Hepatocyte (in vitro differentiated cells): ENCODE measurements around the gene OPRL1. TPM values are rescaled to one million over a fixed set of nuclear protein-coding genes. Genes with fewer than 3 reads are reported as not detected.
"Not testable (repeated sequence)": the region's sequence is repeated elsewhere in the genome, so short reads cannot be mapped to it uniquely, and the experiment has no call there.

Source experiments
- DNase-seq: peaks from one replicate; pipeline ENCODE4 v3.0.0-alpha.2; 2016; ENCODE audit warnings: low spot score
- H2AFZ ChIP-seq: fragments of 200-600 bp; sonication (generic); 2 replicates; pipeline ENCODE4 v1.6.0; 2016; ENCODE audit warnings: antibody characterized with exemption, mild to moderate bottlenecking
- H3K27ac ChIP-seq: fragments of 200-600 bp; sonication (generic); 2 replicates; pipeline ENCODE4 v1.5.1; 2016; ENCODE audit warnings: mild to moderate bottlenecking
- H3K27me3 ChIP-seq: fragments of 200-600 bp; sonication (generic); 2 replicates; pipeline ENCODE4 v1.6.1; 2016
- H3K36me3 ChIP-seq: fragments of 200-600 bp; sonication (generic); replicated peaks from 2 replicates; pipeline ENCODE4 v1.5.1; 2016; ENCODE audit warnings: low read depth; ENCODE audit not compliant: insufficient read depth
- H3K4me1 ChIP-seq: fragments of 200-600 bp; sonication (generic); 2 replicates; pipeline ENCODE4 v1.5.1; 2016; ENCODE audit warnings: mild to moderate bottlenecking, moderate library complexity; ENCODE audit not compliant: insufficient read depth
- H3K4me2 ChIP-seq: fragments of 200-600 bp; sonication (generic); 2 replicates; pipeline ENCODE4 v1.6.0; 2016
- H3K4me3 ChIP-seq: fragments of 200-600 bp; sonication (generic); 2 replicates; pipeline ENCODE4 v1.5.1; 2016; ENCODE audit warnings: mild to moderate bottlenecking
- H3K79me2 ChIP-seq: fragments of 200-600 bp; sonication (generic); 2 replicates; pipeline ENCODE4 v1.6.0; 2017; ENCODE audit warnings: mild to moderate bottlenecking
- H3K9me2 ChIP-seq: fragments of 200-600 bp; sonication (generic); replicated peaks from 2 replicates; pipeline ENCODE4 v1.6.0; 2017; ENCODE audit warnings: mild to moderate bottlenecking; ENCODE audit not compliant: insufficient read depth
- H3K9me3 ChIP-seq: fragments of 200-600 bp; sonication (generic); 2 replicates; pipeline ENCODE4 v1.5.1; 2016; ENCODE audit warnings: low read depth, mild to moderate bottlenecking
- H4K20me1 ChIP-seq: fragments of 200-600 bp; sonication (generic); 2 replicates; pipeline ENCODE4 v1.6.0; 2016; ENCODE audit warnings: mild to moderate bottlenecking; ENCODE audit not compliant: insufficient read depth, poor library complexity, severe bottlenecking
- EZH2 ChIP-seq: fragments of 200-600 bp; sonication (generic); IDR thresholded peaks from 2 replicates; pipeline ENCODE4 v1.6.1; 2016; ENCODE audit warnings: antibody characterized with exemption, mild to moderate bottlenecking, borderline replicate concordance
- EZH2phosphoT487 ChIP-seq: fragments of 200-600 bp; sonication (generic); IDR thresholded peaks from one replicate; pipeline ENCODE4 v1.6.1; 2018; ENCODE audit warnings: antibody characterized with exemption, mild to moderate bottlenecking, low read depth, moderate library complexity; ENCODE audit not compliant: unreplicated experiment, severe bottlenecking
- WGBS: methylation state at CpG from one replicate; pipeline ENCODE4 v1.1.6; 2016; ENCODE audit warnings: low lambda C conversion rate; ENCODE audit errors: missing lambda C conversion rate; 5-methylcytosine and 5-hydroxymethylcytosine counted together
- polyA plus RNA-seq: library from polyadenylated mRNA; unstranded; fragments of >200 nt; fragmentation: Nextera tagmentation; extraction: Ambion mirVana; gene quantifications from 2 replicates; pipeline ENCODE4 v1.2.1, GENCODE V29; 2016
- total RNA-seq: library from RNA; depleted of rRNA; stranded (reverse); fragments of >200 nt; gene quantifications from 2 replicates; pipeline ENCODE4 v1.2.3, GENCODE V29; 2014
- TF ChIP-seq, protein P1 (sequence below): fragments of 200-600 bp; sonication (generic); IDR thresholded peaks from 2 replicates; pipeline ENCODE4 v1.5.1; 2016; ENCODE audit warnings: antibody characterized with exemption, mild to moderate bottlenecking; ENCODE audit not compliant: poor library complexity

Gene OPRL1
- total and polyA plus RNA-seq, 2 experiments from 2014 or later, result 0.50 to 1.5 TPM

DNA sequence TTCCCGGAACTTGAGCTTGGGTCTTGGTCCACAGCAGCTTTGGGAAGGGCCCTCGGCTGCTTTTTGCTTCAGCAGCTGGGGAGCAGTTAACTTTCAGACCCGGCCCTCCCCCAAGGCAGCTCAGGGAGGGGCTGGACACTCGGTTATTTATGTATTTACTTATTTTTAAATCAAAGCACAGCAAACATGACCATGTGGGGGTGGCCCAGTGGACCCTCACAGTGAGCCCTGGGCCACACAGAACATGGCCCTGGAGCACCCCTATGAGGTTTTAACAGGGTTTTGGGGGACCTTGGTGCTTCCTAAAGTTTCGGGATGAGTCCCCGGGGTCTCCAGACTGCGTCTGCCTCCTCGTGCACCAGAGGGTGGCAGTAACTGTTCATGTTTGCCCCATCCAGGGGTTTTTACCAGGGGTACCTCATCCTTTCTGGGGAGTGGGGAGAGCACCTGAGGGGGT lies 54.1 kb downstream of the OPRL1 start:
- Histone ChIP-seq H3K4me3 (no peak overlapping the region), H4K20me1 (no peaks in the 10 kb centered on the region), H3K9me3 (no peaks in the 10 kb centered on the region), H2AFZ (no peak overlapping the region), H3K36me3 (no peaks in the 10 kb centered on the region), H3K4me2 (no peak overlapping the region), H3K27me3 (no peaks in the 10 kb centered on the region), H3K9me2 (no peaks in the 10 kb centered on the region), H3K27ac (no peak overlapping the region), H3K79me2 (no peaks in the 10 kb centered on the region), H3K4me1 (no peaks in the 10 kb centered on the region)
- WGBS, result 68% methylated on average over 8 of the region's 8 CpGs
- TF ChIP-seq, protein P1, sequence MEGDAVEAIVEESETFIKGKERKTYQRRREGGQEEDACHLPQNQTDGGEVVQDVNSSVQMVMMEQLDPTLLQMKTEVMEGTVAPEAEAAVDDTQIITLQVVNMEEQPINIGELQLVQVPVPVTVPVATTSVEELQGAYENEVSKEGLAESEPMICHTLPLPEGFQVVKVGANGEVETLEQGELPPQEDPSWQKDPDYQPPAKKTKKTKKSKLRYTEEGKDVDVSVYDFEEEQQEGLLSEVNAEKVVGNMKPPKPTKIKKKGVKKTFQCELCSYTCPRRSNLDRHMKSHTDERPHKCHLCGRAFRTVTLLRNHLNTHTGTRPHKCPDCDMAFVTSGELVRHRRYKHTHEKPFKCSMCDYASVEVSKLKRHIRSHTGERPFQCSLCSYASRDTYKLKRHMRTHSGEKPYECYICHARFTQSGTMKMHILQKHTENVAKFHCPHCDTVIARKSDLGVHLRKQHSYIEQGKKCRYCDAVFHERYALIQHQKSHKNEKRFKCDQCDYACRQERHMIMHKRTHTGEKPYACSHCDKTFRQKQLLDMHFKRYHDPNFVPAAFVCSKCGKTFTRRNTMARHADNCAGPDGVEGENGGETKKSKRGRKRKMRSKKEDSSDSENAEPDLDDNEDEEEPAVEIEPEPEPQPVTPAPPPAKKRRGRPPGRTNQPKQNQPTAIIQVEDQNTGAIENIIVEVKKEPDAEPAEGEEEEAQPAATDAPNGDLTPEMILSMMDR, result peak; percentile 35
- TF ChIP-seq EZH2phosphoT487 (no peak), EZH2 (no peak)
- no peak for DNase-seq

- H3K9me3 ChIP-seq, H3K4me1 ChIP-seq, H3K79me2 ChIP-seq, H3K4me2 ChIP-seq, H3K9me2 ChIP-seq, DNase-seq, H4K20me1 ChIP-seq, H3K27ac ChIP-seq, H3K4me3 ChIP-seq, H3K27me3 ChIP-seq, H2AFZ ChIP-seq, H3K36me3 ChIP-seq: not testable (repeated sequence)
- 90% methylated on average over 20 of the region's 20 CpGs for WGBS
These were observed 54.9 kb downstream of the OPRL1 start for GRCh38 chr20:64134744-64135143.

GRCh38 chr20:64136004-64136710 lies 56.3 kb downstream of the OPRL1 start:
- H3K27ac ChIP-seq, result no peak overlapping the region
- no peak overlapping the region for H3K4me3 ChIP-seq
- H3K9me2 ChIP-seq, result no peaks in the 10 kb centered on the region
- no peaks in the 10 kb centered on the region for H4K20me1 ChIP-seq
- no peak overlapping the region for H2AFZ ChIP-seq
- 84% methylated on average over 30 of the region's 32 CpGs for WGBS
- no peaks in the 10 kb centered on the region for H3K27me3 ChIP-seq
- no peak overlapping the region for H3K4me2 ChIP-seq
- H3K9me3 ChIP-seq, result no peaks in the 10 kb centered on the region
- H3K4me1 ChIP-seq, result no peaks in the 10 kb centered on the region
- no peak for TF ChIP-seq EZH2phosphoT487
- TF ChIP-seq, protein P1, result no peak
- TF ChIP-seq EZH2, result no peak
- no peaks in the 10 kb centered on the region for H3K79me2 ChIP-seq
- no peak for DNase-seq
- no peaks in the 10 kb centered on the region for H3K36me3 ChIP-seq

- no peak overlapping the region for H3K4me2 ChIP-seq
- no peaks in the 10 kb centered on the region for H3K4me1 ChIP-seq
- no peak for DNase-seq
- H3K9me2 ChIP-seq, result no peaks in the 10 kb centered on the region
- H2AFZ ChIP-seq, result no peak overlapping the region
- 88% methylated on average over 6 of the region's 6 CpGs for WGBS
- H3K79me2 ChIP-seq, result no peaks in the 10 kb centered on the region
- H3K27ac ChIP-seq, result no peak overlapping the region
- no peaks in the 10 kb centered on the region for H4K20me1 ChIP-seq
- no peak overlapping the region for H3K4me3 ChIP-seq
- TF ChIP-seq, protein P1, result no peak
- TF ChIP-seq EZH2phosphoT487 (no peak), EZH2 (no peak)
- no peaks in the 10 kb centered on the region for H3K9me3 ChIP-seq
- no peaks in the 10 kb centered on the region for H3K27me3 ChIP-seq
- H3K36me3 ChIP-seq, result no peaks in the 10 kb centered on the region
These were observed 57.7 kb downstream of the OPRL1 start for GRCh38 chr20:64137598-64138031.
